Measurements from ENCODE around the gene BAD. TPM values are rescaled to one million over a fixed set of nuclear protein-coding genes. Genes with fewer than 3 reads are reported as not detected.
A peak's percentile ranks its signal among the peaks of the same experiment; 100 is the strongest.

Gene BAD
- total and polyA plus RNA-seq, 2 of the 13 experiments (the other 11 are each of a cell fraction or from before 2014, with no cell fraction given), result 17.9 to 28.5 TPM

DNA sequence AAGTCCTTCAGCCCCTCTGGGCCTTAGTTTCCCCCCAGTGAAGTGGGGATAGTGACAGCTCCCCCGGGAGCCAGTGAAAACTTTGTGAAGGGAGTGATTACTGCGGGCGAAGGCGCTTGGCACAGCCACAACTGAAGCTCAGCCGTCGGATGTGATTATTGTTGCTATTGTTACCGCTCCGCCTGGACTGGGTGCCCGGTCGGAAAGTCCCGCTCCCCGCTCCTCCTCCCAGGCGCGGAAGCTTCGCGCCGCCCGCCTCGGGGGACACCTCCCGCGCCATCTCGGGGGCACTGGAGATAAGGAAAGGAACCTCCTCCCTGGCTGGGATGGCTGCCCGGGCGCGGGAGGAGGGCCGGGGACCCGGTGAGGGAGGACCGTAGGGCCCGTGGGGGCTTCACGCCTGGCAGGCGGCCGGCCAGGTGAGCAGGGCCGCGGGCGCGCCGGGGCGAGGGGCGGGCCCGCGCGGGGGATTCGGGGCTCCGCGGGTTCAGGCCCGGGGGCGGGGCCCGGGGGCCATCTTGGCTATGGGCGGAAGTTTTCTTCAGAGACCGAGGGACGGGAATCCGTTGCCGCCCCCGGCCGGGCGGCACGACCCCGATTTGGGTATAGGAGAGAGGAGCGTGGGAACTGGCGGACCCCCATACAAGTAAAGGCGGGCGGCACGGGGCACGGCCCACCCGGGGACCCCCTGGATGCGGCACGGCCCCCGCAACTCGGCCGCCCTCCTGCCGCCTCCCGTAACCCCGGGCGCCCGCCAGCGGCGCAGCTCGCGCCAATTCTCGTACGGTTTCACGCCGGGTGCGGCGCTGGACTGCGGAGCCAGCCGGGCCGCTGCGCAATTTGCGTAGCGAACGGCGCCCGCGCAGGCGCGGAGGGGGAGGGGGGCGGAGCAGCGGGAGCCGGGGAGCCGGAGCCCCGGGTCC is 758 bp upstream of the BAD start, which contains the start of gene GPR137 (continued):
- no peak; the same call in 1 of the 2 replicates for TF ChIP-seq ZMAT3 (CRISPR knock-in tag; conservative IDR thresholded peaks at IDR 0.05)
- no peak for TF ChIP-seq PAX8 (CRISPR knock-in tag; IDR thresholded peaks at IDR 0.05; ENCODE audit: borderline replicate concordance)
- no peak for TF ChIP-seq IRX3 (CRISPR knock-in tag; IDR thresholded peaks at IDR 0.05; ENCODE audit: borderline replicate concordance, low read depth)
- TF ChIP-seq, protein P1, sequence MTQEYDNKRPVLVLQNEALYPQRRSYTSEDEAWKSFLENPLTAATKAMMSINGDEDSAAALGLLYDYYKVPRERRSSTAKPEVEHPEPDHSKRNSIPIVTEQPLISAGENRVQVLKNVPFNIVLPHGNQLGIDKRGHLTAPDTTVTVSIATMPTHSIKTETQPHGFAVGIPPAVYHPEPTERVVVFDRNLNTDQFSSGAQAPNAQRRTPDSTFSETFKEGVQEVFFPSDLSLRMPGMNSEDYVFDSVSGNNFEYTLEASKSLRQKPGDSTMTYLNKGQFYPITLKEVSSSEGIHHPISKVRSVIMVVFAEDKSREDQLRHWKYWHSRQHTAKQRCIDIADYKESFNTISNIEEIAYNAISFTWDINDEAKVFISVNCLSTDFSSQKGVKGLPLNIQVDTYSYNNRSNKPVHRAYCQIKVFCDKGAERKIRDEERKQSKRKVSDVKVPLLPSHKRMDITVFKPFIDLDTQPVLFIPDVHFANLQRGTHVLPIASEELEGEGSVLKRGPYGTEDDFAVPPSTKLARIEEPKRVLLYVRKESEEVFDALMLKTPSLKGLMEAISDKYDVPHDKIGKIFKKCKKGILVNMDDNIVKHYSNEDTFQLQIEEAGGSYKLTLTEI (CRISPR knock-in tag; conservative IDR thresholded peaks at IDR 0.05), result no peak
- TF ChIP-seq, protein P2, sequence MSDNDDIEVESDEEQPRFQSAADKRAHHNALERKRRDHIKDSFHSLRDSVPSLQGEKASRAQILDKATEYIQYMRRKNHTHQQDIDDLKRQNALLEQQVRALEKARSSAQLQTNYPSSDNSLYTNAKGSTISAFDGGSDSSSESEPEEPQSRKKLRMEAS (IDR thresholded peaks at IDR 0.05), result peak; percentile 8; the same call in 1 of the 2 replicates
- TF ChIP-seq, protein P3, sequence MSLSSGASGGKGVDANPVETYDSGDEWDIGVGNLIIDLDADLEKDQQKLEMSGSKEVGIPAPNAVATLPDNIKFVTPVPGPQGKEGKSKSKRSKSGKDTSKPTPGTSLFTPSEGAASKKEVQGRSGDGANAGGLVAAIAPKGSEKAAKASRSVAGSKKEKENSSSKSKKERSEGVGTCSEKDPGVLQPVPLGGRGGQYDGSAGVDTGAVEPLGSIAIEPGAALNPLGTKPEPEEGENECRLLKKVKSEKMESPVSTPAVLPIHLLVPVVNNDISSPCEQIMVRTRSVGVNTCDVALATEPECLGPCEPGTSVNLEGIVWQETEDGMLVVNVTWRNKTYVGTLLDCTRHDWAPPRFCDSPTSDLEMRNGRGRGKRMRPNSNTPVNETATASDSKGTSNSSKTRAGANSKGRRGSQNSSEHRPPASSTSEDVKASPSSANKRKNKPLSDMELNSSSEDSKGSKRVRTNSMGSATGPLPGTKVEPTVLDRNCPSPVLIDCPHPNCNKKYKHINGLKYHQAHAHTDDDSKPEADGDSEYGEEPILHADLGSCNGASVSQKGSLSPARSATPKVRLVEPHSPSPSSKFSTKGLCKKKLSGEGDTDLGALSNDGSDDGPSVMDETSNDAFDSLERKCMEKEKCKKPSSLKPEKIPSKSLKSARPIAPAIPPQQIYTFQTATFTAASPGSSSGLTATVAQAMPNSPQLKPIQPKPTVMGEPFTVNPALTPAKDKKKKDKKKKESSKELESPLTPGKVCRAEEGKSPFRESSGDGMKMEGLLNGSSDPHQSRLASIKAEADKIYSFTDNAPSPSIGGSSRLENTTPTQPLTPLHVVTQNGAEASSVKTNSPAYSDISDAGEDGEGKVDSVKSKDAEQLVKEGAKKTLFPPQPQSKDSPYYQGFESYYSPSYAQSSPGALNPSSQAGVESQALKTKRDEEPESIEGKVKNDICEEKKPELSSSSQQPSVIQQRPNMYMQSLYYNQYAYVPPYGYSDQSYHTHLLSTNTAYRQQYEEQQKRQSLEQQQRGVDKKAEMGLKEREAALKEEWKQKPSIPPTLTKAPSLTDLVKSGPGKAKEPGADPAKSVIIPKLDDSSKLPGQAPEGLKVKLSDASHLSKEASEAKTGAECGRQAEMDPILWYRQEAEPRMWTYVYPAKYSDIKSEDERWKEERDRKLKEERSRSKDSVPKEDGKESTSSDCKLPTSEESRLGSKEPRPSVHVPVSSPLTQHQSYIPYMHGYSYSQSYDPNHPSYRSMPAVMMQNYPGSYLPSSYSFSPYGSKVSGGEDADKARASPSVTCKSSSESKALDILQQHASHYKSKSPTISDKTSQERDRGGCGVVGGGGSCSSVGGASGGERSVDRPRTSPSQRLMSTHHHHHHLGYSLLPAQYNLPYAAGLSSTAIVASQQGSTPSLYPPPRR (CRISPR knock-in tag; IDR thresholded peaks at IDR 0.05; ENCODE audit: borderline replicate concordance), result no peak
- TF ChIP-seq, protein P4, sequence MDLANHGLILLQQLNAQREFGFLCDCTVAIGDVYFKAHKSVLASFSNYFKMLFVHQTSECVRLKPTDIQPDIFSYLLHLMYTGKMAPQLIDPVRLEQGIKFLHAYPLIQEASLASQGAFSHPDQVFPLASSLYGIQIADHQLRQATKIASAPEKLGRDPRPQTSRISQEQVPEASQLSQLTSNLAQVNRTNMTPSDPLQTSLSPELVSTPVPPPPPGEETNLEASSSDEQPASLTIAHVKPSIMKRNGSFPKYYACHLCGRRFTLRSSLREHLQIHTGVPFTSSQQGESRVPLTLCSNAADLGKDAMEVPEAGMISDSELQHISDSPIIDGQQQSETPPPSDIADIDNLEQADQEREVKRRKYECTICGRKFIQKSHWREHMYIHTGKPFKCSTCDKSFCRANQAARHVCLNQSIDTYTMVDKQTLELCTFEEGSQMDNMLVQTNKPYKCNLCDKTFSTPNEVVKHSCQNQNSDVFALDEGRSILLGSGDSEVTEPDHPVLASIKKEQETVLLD (CRISPR knock-in tag; IDR thresholded peaks at IDR 0.05; ENCODE audit: low read depth), result no peak
- TF ChIP-seq, protein P5, sequence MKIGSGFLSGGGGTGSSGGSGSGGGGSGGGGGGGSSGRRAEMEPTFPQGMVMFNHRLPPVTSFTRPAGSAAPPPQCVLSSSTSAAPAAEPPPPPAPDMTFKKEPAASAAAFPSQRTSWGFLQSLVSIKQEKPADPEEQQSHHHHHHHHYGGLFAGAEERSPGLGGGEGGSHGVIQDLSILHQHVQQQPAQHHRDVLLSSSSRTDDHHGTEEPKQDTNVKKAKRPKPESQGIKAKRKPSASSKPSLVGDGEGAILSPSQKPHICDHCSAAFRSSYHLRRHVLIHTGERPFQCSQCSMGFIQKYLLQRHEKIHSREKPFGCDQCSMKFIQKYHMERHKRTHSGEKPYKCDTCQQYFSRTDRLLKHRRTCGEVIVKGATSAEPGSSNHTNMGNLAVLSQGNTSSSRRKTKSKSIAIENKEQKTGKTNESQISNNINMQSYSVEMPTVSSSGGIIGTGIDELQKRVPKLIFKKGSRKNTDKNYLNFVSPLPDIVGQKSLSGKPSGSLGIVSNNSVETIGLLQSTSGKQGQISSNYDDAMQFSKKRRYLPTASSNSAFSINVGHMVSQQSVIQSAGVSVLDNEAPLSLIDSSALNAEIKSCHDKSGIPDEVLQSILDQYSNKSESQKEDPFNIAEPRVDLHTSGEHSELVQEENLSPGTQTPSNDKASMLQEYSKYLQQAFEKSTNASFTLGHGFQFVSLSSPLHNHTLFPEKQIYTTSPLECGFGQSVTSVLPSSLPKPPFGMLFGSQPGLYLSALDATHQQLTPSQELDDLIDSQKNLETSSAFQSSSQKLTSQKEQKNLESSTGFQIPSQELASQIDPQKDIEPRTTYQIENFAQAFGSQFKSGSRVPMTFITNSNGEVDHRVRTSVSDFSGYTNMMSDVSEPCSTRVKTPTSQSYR (CRISPR knock-in tag; IDR thresholded peaks at IDR 0.05; ENCODE audit: borderline replicate concordance), result no peak
- TF ChIP-seq TARDBP (CRISPR knock-in tag; IDR thresholded peaks at IDR 0.05), result no peak
- no peak for TF ChIP-seq THYN1 (CRISPR knock-in tag; IDR thresholded peaks at IDR 0.05; ENCODE audit: borderline replicate concordance, low read depth)
- TF ChIP-seq SP1 (IDR thresholded peaks at IDR 0.05), result no peak
- TF ChIP-seq SP1 (CRISPR knock-in tag; IDR thresholded peaks at IDR 0.05), result no peak
- TF ChIP-seq ZC3H13 (CRISPR knock-in tag; IDR thresholded peaks at IDR 0.05), result no peak
- TF ChIP-seq, protein P6, sequence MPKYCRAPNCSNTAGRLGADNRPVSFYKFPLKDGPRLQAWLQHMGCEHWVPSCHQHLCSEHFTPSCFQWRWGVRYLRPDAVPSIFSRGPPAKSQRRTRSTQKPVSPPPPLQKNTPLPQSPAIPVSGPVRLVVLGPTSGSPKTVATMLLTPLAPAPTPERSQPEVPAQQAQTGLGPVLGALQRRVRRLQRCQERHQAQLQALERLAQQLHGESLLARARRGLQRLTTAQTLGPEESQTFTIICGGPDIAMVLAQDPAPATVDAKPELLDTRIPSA (CRISPR knock-in tag; IDR thresholded peaks at IDR 0.05; ENCODE audit: borderline replicate concordance), result no peak
